NB4 (cell line): ENCODE measurements around the gene FMOD.

ENCODE experiments used
- DNase-seq: peaks from one replicate; pipeline ENCODE4 v3.0.0; 2010; ENCODE audit warnings: low read depth
- H3K4me3 ChIP-seq: one replicate; pipeline ENCODE4 v1.5.1; 2011; ENCODE audit warnings: mild to moderate bottlenecking, low read depth, low read length, moderate library complexity
- MYC ChIP-seq: IDR thresholded peaks from 2 replicates; pipeline ENCODE4 v1.6.1; 2011; ENCODE audit warnings: low read depth, low read length
- POLR2A ChIP-seq: IDR thresholded peaks from 2 replicates; pipeline ENCODE4 v1.6.1; 2011; ENCODE audit warnings: mild to moderate bottlenecking; ENCODE audit not compliant: insufficient read length; ENCODE audit errors: extremely low read depth
- TF ChIP-seq, protein P1 (sequence below): IDR thresholded peaks from one replicate; pipeline ENCODE4 v1.5.1; 2012; ENCODE audit warnings: low read depth, low read length
- TF ChIP-seq, protein P2 (sequence below): IDR thresholded peaks from 2 replicates; pipeline ENCODE4 v1.6.1; 2011; ENCODE audit warnings: low read depth, low read length

FMOD gene

DNA sequence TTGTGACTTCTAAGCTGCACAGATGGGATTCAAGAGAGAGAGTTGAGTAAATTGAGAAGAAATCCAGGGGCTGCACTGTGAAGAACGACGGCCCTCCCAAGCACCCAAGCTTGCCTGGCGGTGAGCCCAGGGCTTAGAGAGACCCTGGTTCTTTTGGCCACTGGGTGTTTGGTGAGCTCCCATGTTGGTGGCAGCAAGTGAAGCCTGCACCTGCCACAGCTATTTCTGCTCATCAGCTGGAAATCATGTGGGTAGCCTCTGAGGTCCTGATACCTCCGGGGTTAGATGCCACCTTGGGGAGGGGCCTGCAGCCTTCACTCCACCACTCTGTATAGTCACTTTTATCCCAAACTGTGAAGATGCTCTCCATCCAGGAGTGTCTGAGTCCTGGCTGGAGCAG is 51.8 kb downstream of the FMOD start:
- no peak for TF ChIP-seq MYC
- no peak for TF ChIP-seq POLR2A
- TF ChIP-seq, protein P1, sequence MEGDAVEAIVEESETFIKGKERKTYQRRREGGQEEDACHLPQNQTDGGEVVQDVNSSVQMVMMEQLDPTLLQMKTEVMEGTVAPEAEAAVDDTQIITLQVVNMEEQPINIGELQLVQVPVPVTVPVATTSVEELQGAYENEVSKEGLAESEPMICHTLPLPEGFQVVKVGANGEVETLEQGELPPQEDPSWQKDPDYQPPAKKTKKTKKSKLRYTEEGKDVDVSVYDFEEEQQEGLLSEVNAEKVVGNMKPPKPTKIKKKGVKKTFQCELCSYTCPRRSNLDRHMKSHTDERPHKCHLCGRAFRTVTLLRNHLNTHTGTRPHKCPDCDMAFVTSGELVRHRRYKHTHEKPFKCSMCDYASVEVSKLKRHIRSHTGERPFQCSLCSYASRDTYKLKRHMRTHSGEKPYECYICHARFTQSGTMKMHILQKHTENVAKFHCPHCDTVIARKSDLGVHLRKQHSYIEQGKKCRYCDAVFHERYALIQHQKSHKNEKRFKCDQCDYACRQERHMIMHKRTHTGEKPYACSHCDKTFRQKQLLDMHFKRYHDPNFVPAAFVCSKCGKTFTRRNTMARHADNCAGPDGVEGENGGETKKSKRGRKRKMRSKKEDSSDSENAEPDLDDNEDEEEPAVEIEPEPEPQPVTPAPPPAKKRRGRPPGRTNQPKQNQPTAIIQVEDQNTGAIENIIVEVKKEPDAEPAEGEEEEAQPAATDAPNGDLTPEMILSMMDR = no peak
- TF ChIP-seq, protein P2, sequence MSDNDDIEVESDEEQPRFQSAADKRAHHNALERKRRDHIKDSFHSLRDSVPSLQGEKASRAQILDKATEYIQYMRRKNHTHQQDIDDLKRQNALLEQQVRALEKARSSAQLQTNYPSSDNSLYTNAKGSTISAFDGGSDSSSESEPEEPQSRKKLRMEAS = no peak
- DNase-seq = no peak
- no peak overlapping the region for H3K4me3 ChIP-seq

- TF ChIP-seq MYC (no peak), POLR2A (no peak)
- TF ChIP-seq, protein P1 = no peak
- TF ChIP-seq, protein P2 = no peak
- DNase-seq = no peak
- no peak overlapping the region for H3K4me3 ChIP-seq
Measured at GRCh38 chr1:203296460-203297073, 54.4 kb downstream of the FMOD start.

DNA sequence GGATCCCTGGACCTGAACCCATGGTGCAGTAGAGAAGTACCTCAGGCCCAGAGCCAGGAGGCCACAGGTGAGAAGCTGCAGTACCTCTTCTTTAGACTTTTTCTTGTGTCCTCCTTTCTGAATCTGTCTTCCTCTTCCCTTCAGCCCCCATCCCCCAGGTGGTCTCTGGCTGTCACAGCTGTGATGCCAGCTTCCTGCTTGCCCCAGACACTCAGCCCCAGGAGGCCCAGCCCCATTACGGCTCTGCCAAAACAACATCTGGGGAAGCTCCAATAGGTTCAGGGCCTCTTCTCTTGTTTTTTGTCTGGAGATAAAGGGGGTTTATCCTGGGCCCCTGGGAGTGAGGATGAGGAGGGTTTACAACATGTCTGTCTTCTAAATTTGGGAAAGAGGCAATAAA is 55.1 kb downstream of the FMOD start:
- DNase-seq = no peak
- H3K4me3 ChIP-seq = no peak overlapping the region
- TF ChIP-seq, protein P2 = no peak
- TF ChIP-seq, protein P1 = no peak
- TF ChIP-seq POLR2A (no peak), MYC (no peak)

DNA sequence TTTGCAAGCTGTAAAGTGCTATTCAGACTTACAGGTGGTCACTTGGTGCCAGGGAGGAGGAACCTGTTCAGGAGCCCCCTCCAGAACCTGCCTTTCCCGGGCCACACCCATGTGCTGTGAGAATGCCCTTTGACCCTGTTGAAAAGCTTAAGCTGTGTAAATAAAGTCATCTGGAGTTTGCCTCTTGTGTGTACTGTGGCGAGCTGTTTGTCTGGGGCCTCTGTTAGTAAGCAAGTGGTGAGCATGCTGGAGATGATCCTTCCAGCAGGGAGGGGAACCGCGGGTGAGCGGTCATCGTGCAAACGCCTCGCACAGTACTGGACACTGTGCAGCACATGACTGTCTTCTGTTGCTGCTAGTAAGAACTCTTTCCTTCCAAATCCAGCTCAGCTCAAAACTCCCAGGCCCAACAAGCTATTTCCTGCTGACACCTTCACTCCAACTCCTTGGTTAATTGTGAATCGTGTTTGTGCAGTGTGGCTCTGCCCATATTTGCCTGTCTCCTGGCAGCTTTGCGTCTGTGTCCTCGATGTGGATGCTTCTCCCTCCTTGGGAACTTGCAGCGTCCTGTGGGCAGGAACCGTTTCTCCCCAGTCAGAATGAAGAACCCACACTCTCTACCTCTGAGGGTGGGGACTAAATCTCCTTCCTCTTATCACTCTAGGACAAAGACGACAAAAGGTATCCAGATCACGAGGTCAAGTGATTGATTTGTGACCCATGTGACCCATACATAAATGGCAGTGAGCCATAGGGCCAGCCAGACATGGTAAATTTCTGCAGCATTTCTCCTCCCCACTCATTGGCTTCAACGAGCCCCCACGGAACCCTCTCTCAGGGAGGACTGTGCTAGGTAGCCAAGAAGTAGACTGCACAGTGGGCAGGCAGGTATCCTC is 59.5 kb downstream of the FMOD start:
- no peak for DNase-seq
- TF ChIP-seq, protein P2 = no peak
- TF ChIP-seq POLR2A (no peak), MYC (no peak)
- TF ChIP-seq, protein P1 = no peak
- no peak overlapping the region for H3K4me3 ChIP-seq
